D341Med (cell line): ENCODE measurements around the gene TF.

Source experiments
- DNase-seq: peaks from one replicate; pipeline ENCODE4 v3.0.0; 2012; ENCODE audit warnings: low spot score

The TF gene

DNA sequence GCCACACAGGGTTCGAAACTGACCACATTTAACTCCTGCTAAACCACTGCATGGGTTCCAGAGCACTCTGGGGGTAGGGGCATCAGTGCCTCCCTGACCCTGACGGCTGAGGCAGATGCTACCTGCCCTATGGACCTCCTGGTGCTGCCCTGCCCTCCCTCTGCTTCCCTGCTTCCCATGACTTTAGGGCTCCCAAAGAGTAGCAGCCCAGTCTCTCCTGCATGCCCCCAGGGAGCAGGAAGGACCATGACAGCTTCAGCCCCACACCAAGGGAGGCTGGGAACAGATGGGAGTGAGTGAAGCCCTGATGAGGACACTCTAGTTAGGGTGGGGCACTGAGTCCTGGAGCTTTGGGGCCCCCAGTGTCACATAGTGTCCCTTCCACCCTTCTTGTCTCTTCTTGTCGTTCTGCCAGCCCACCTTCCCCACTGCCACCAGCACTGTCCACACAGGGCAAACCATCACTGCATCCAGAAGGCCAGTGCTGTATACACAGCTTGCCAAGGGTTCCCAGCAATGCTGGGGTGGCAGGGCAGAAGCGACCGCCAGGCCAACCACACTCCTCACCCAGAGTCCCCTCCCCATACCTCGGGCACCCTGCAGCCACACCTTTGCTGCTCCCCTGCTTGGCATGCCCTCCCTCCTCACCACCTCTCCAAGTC lies 90.4 kb downstream of the TF start:
- no peak for DNase-seq

DNA sequence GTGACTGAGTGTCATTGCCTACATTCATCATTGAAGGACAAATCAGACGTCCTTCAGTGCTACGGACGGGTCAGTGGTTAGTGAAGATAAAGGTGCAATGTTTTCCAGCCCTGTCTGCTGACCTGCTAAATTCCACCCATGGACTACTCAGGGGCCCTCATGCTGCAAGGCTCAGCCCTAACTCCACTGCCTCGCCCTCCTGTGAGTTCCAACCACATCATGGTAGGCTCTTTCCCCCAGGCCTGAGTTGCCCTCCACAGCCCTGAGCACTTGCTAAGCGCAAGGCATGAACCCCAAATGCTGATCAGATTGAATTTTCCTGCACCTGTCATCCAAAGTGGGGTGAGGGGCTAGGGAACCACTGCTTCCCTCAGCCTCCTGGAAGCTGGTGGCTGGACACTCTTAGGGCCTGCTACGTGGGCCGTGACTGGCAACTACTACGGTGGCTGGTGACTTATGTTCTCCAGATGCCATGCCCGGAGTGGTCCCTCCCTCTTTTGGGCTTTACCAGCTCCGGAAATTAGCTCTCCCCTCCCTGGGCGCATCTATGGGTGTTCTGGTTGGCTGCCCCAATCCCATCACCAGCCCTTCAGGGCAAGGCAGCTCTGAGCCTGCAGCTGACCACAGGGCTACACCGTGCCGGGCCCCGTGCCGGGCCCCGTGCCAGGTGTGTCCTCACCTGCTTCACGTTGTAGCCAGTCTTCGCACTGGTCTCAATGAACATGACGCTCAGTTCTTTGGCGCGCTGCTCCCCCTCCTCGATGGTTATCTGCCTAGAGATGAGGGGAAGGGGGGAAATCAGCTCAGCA lies 91.5 kb downstream of the TF start:
- no peak for DNase-seq

DNA sequence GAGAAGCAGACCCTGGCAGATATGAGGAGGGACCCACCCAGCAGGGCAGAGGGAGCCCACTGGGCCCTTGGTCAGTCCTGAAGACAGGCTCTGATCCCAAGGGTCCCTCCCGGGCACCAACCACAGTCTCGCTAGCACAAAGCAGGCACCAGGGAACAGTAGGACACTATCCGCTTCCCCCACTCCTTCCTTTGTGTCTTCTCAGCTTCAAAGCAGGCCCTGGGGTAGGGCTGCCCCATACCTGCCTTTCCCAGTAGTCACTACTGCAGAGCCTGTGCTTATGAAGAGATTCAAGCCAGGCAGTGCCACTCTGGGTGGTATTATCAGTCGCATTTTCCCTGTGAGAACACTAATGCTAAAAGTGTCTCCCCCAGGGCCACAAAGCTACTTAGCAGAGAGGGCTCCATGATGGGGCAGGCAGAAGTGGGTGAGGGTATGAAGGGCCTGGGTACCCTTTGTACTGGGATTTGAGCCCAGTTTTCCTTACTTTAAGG lies 92.2 kb downstream of the TF start:
- no peak for DNase-seq

DNA sequence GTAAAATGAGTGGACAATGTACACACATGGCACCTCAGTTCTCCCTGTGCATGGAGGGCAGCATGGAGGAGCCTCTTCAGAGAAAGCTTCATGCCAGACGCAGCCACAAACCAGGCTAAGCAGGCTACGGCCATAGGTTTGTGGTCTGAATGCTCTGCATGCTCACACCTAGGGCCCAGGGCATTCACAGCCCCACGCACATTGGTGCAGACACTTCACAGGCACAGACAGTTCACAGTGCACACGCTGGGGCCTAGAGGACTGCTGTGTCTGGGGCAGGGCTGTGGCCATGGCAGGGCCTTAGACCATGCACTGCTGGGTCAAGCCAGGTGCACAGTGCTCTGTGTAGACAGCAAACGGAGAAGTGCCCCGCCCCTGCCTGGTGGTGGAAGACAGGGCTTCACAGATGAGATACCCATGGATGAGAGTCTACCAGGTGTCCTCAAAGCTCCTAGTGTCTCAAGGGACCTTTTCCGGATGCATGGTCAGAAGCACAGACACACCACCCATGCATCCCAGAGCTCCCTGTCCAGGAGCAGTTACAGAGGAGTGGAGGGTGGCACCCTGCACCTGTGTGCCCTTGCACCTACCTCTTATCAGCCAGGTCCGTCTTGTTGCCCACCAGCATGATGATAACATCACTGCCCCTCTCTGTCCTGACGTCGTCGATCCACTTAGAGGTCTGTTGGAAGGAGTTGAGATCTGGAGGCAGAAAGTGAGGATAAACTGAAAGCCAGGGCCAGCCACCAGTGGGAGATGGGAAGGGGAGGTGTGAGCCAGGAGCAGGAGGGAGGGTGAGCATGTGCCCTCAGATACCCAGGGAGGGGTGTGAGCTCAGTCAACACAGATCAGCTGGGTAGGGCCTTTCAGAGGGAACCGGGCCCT lies 93.0 kb downstream of the TF start:
- no peak for DNase-seq

DNA sequence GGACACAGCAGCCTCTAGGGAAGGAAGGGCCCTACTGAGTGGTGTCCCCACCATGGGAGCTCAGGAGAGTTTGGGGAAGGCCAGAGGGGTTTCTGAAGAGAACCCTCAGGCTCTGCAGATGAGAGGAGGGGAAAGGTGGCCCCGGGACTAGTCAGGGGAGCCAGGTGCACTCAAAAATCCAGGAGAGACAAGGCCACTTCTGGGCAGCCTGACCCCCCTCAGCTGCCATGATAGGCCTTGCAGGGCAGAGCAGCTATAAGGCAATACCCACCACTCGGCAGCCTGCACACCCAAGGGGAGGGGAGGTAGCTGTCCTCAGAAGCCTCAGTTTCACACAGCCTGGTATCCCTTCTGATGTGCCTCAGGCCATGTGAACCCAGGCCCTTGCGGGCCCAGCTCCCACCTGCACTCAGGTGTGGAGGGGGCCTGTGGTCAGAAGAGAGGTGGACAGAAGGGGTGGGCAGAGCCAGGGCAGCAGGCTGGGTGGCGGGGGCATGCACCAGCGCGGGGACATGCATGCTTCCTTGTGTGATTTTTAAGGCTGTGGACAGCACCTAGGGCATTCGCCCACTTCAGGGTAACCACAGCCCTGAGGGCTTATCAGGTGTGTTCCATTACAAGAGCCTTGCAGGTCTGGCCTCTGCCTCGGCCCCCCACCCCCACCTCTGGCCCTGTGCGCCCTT lies 94.0 kb downstream of the TF start:
- no peak for DNase-seq

DNA sequence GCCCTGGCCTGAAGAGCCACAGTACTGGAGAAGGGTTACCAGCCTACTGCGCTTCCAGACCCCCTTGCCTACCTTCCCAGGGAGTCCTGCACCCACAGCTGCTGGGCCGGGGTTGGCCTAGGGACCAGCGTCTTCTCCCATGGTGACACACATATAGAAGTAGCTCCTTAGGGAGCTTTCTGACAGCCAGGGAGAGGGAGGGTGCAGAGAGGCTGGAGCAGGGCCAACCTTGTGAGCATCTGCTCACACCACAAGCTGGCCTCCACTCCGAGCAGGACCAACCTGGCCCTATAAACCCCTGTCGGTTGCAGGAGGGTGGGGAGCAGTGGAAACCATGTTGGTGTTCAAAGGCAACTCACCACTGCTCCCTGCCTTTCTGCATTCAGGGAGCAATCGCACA lies 94.6 kb downstream of the TF start:
- DNase-seq: no peak

DNA sequence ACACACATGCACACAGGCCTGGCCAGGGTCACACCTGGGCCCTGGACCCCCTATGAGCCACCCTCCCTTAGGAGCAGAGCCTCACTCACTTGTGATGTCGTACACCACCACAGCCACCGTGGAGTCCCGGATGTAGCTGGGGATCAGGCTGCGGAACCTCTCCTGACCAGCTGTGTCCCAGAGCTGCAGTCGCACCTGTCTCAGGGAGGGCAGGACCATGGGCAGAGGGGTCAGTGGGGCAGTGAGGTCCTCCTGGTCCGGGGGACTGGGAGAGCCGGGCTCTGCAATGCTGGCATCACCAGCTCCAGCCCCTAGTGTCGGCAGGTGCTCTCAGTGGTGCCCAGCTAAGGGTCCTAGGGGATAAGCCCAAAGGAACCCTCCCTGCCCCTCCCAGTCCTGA lies 95.0 kb downstream of the TF start:
- DNase-seq: no peak

DNA sequence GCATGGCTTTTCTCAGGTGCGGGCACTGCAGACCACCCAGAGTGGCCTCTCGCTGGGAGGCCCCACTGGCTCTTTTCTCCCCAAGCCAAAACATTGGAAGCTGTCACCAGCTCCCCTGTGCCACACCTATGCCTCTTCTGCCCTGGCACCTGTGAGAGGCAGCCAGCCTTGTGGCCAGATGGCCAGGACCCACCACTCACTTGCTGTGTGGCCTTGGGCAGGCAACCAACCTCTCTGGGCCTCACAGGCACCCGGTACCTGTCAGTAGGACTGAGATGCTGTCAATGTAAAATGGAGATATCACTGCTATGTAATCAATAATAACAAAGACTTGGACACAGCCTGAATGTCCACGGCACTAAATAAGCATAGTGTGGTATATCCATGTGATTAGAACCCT lies 96.0 kb downstream of the TF start:
- no peak for DNase-seq

DNA sequence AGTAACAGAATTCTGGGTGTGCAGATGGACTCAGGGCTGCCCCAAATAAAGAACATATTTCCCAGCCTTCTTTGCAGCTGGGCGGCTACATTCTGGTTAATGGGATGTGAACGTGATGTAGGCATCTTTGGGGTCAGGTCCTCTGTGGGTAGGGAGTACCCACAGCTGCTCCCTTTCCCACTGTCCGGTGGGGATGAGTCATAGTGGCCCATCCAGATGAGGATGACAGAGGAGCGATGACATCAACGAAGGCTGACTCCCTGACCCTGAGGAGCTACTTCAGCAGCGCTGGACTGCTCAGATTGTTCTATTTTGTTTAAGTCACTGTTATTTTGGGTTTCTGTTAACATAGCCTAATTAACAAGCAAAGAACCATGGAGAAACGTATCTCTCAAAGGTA lies 97.4 kb downstream of the TF start:
- DNase-seq: no peak

DNA sequence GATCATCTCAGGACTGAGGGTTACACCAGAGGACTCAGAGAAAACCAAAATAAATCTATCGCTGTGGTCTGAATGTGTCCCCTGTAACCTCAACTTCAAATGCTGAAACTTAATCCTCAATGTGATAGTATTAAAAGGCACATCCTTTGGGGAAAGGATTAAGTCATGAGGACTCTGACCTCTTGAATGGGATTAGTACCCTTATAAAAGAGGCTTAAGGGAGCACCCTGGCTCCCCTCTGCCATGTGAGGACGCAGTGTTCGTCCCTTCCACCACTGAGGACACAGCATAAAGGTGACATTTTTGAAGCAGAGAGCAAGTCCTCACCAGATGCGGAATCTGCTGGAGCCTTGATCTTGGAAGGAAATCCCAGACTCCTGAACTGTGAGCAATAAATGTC lies 98.9 kb downstream of the TF start:
- DNase-seq: no peak
